Measurements from ENCODE around the gene EFHC1.

DNA sequence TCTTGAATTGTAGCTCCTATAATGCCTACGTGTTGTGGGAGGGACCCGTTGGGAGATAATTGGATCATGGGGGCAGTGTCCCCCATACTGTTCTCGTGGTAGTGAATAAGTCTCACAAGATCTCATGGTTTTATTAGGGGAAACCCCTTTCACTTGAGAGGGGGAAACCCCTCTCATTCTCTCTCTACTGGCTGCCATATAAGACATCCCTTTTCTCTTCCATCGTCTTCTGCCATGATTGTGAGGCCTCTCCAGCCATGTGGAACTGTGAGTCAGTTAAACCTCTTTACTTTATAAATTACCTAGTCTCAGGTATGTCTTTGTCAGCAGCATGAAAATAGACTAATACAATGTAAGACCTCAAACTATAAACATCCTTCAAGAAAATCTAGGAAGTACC lies 35.1 kb upstream of the EFHC1 start:
- TF ChIP-seq EZH2 (IDR thresholded peaks at IDR 0.05; ENCODE audit: borderline replicate concordance, insufficient read depth, low read length, poor library complexity, severe bottlenecking) (no peak), RAD21 (conservative IDR thresholded peaks at IDR 0.05) (no peak), TAF1 (IDR thresholded peaks at IDR 0.05; ENCODE audit: low read depth) (no peak), EP300 (conservative IDR thresholded peaks at IDR 0.05; ENCODE audit: poor library complexity, severe bottlenecking) (no peak), POLR2AphosphoS5 (IDR thresholded peaks at IDR 0.05) (no peak), MXI1 (conservative IDR thresholded peaks at IDR 0.05; ENCODE audit: poor library complexity, severe bottlenecking) (no peak)
- TF ChIP-seq, protein P1, sequence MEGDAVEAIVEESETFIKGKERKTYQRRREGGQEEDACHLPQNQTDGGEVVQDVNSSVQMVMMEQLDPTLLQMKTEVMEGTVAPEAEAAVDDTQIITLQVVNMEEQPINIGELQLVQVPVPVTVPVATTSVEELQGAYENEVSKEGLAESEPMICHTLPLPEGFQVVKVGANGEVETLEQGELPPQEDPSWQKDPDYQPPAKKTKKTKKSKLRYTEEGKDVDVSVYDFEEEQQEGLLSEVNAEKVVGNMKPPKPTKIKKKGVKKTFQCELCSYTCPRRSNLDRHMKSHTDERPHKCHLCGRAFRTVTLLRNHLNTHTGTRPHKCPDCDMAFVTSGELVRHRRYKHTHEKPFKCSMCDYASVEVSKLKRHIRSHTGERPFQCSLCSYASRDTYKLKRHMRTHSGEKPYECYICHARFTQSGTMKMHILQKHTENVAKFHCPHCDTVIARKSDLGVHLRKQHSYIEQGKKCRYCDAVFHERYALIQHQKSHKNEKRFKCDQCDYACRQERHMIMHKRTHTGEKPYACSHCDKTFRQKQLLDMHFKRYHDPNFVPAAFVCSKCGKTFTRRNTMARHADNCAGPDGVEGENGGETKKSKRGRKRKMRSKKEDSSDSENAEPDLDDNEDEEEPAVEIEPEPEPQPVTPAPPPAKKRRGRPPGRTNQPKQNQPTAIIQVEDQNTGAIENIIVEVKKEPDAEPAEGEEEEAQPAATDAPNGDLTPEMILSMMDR (IDR thresholded peaks at IDR 0.05; ENCODE audit: poor library complexity, severe bottlenecking), result no peak

All from neural cell (in vitro differentiated cells).